ENCODE results near the gene FYCO1.

The FYCO1 gene

DNA sequence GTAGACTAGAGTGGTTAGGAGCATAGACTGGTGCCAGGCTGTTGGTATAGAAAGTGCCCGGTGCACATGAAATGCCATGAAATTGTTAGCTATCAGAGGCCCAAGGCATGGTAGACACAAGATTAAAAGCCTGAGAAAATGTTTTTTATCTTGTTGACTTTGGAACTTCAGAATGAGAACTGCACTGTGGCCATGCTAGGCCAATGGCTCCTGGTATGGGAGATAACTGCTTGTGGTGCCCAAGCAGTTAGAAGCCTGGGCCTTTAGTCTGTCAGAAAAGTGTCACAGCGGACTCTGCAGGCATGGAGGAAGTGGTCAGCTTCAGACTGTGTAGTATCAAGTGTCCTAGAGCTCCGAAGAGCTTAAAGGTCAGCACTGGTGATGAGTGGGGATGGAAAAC is 11.9 kb downstream of the FYCO1 start:
- Histone ChIP-seq H3K4me3 (no peak overlapping the region), H3K36me3 (ENCODE audit: insufficient read depth, low read length) (peaks cover 12% of the 10 kb centered on the region; the same call in 1 of the 2 replicates), H3K9me3 (ENCODE audit: low read depth, low read length) (no peaks in the 10 kb centered on the region), H3K9ac (ENCODE audit: insufficient read length) (no peak overlapping the region), H3K27ac (no peak overlapping the region)
- no peak for TF ChIP-seq EZH2 (IDR thresholded peaks at IDR 0.05)
- TF ChIP-seq FOXP2 (optimal IDR thresholded peaks at IDR 0.05; ENCODE audit: control extremely low read depth, extremely low read length, insufficient read depth), result no peak
- no peak for TF ChIP-seq POLR2AphosphoS5 (IDR thresholded peaks at IDR 0.05; ENCODE audit: borderline replicate concordance, low read depth, low read length)
- DNase-seq (ENCODE audit: low read depth, low spot score), result no peak

DNA sequence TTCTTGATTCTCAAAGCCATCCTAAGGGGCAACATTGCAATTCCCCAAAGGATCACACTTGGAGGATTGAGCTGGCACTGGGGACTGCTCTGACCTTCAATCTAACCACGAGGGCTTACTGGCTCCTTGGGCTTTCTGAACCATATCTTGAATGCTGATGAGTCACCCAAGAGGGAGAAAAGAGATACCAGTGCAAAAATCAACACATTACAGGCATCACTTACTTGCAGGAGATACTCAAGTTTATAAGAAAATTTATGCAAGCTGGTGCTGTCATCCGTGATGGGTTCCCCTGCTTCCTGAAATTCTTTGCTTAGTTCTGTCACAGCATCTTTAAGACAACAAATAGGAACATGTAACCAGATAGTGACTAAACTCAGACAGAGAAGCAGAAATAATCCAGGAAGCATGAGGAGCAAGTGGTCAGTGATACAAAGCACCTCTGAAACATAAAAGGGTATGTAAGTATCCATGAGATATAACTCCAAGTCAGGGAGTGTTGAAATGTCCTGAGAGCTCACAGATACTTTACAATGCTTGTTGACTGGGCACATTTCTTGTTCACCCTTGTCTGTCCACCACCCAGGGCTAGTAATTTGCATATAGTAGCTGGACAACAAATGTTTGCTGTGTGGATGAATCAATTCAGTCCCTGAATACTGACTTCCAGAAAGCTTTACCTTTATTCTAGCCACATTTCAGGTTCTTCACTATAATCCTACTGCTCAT is 14.1 kb downstream of the FYCO1 start:
- no peak for TF ChIP-seq FOXP2 (optimal IDR thresholded peaks at IDR 0.05; ENCODE audit: control extremely low read depth, extremely low read length, insufficient read depth)
- no peak for TF ChIP-seq EZH2 (IDR thresholded peaks at IDR 0.05)
- no peak for TF ChIP-seq POLR2AphosphoS5 (IDR thresholded peaks at IDR 0.05; ENCODE audit: borderline replicate concordance, low read depth, low read length)
- DNase-seq (ENCODE audit: low read depth, low spot score), result no peak
- H3K9ac ChIP-seq (ENCODE audit: insufficient read length), result no peak overlapping the region
- no peak overlapping the region for H3K27ac ChIP-seq
- no peak overlapping the region for H3K4me3 ChIP-seq
- H3K9me3 ChIP-seq (ENCODE audit: low read depth, low read length), result no peaks in the 10 kb centered on the region
- peaks cover 12% of the 10 kb centered on the region; the same call in 1 of the 2 replicates for H3K36me3 ChIP-seq (ENCODE audit: insufficient read depth, low read length)

DNA sequence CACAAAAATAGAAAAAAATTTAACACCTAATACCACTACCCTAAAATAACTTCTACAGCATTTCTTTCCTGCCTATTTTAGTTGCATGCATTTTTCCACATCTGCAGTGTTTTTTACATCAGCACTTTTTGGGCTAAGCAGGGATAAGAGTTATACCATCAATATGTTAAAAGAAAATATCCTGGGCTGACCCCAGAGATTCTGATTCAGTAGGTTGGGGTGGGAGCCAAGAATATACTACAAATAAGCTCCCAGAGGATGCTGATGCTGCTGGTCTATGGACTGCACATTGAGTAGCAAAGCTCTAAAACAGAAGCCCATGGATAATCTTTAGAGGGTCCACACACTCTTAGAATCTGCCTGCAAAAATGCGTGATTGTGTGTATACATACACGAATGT is 14.8 kb downstream of the FYCO1 start:
- Histone ChIP-seq H3K27ac (no peak overlapping the region), H3K9ac (ENCODE audit: insufficient read length) (no peak overlapping the region), H3K36me3 (ENCODE audit: insufficient read depth, low read length) (peaks cover 15% of the 10 kb centered on the region; the same call in 1 of the 2 replicates), H3K4me3 (no peak overlapping the region), H3K9me3 (ENCODE audit: low read depth, low read length) (no peaks in the 10 kb centered on the region)
- TF ChIP-seq FOXP2 (optimal IDR thresholded peaks at IDR 0.05; ENCODE audit: control extremely low read depth, extremely low read length, insufficient read depth) (no peak), POLR2AphosphoS5 (IDR thresholded peaks at IDR 0.05; ENCODE audit: borderline replicate concordance, low read depth, low read length) (no peak), EZH2 (IDR thresholded peaks at IDR 0.05) (no peak)
- no peak for DNase-seq (ENCODE audit: low read depth, low spot score)

DNA sequence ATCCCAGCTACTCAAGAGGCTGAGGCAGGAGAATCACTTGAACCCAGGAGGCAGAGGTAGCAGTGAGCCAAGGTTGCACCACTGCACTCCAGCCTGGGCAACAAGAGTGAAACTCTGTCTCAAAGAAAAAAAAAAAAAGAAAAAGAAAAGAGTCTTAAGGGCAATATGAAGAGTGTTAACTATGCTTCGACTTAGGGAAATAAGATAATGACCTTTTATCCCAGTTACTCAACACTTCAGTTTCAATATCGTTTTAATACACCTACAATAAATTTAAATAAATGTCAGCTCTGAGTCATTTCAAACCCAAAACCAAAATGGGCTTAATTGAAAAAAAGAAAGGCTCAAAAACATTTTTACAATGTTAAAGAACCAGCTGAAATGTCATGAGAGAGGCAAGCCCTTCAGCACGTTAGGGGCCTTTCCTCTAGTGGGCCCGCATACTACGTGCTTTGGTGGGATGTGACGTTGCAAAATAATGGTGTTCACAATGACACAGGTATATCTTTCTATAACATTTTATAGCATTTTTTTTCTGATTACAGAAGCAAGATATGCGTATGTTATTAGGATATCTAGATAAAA is 15.3 kb downstream of the FYCO1 start:
- Histone ChIP-seq H3K9ac (ENCODE audit: insufficient read length) (no peak overlapping the region), H3K27ac (no peak overlapping the region), H3K9me3 (ENCODE audit: low read depth, low read length) (no peaks in the 10 kb centered on the region), H3K4me3 (no peak overlapping the region), H3K36me3 (ENCODE audit: insufficient read depth, low read length) (peaks cover 15% of the 10 kb centered on the region; the same call in 1 of the 2 replicates)
- no peak for DNase-seq (ENCODE audit: low read depth, low spot score)
- TF ChIP-seq FOXP2 (optimal IDR thresholded peaks at IDR 0.05; ENCODE audit: control extremely low read depth, extremely low read length, insufficient read depth) (no peak), POLR2AphosphoS5 (IDR thresholded peaks at IDR 0.05; ENCODE audit: borderline replicate concordance, low read depth, low read length) (no peak), EZH2 (IDR thresholded peaks at IDR 0.05) (no peak)

DNA sequence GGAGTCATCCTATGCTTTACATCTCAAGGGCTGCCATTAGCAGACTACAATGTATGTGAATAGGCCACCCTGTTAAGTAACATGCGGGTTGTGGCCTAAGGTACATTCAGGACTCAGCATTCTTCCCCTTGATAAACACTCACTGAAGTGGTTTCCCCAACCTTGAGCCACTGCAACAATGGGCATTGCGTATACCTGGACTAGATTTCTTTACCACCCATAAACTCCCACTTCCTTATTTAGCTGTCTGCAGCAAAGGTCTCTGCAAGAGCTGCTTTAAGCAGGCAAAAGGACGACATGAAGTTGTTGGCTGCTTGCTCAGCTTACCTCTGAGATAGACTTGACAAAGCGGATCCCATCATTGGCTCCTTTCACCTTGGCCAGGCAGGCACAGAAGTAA is 16.2 kb downstream of the FYCO1 start:
- Histone ChIP-seq H3K4me3 (no peak overlapping the region), H3K36me3 (ENCODE audit: insufficient read depth, low read length) (peaks cover 15% of the 10 kb centered on the region; the same call in 1 of the 2 replicates), H3K9me3 (ENCODE audit: low read depth, low read length) (no peaks in the 10 kb centered on the region), H3K27ac (no peak overlapping the region), H3K9ac (ENCODE audit: insufficient read length) (no peak overlapping the region)
- DNase-seq (ENCODE audit: low read depth, low spot score), result no peak
- no peak for TF ChIP-seq POLR2AphosphoS5 (IDR thresholded peaks at IDR 0.05; ENCODE audit: borderline replicate concordance, low read depth, low read length)
- no peak for TF ChIP-seq EZH2 (IDR thresholded peaks at IDR 0.05)
- TF ChIP-seq FOXP2 (optimal IDR thresholded peaks at IDR 0.05; ENCODE audit: control extremely low read depth, extremely low read length, insufficient read depth), result no peak

DNA sequence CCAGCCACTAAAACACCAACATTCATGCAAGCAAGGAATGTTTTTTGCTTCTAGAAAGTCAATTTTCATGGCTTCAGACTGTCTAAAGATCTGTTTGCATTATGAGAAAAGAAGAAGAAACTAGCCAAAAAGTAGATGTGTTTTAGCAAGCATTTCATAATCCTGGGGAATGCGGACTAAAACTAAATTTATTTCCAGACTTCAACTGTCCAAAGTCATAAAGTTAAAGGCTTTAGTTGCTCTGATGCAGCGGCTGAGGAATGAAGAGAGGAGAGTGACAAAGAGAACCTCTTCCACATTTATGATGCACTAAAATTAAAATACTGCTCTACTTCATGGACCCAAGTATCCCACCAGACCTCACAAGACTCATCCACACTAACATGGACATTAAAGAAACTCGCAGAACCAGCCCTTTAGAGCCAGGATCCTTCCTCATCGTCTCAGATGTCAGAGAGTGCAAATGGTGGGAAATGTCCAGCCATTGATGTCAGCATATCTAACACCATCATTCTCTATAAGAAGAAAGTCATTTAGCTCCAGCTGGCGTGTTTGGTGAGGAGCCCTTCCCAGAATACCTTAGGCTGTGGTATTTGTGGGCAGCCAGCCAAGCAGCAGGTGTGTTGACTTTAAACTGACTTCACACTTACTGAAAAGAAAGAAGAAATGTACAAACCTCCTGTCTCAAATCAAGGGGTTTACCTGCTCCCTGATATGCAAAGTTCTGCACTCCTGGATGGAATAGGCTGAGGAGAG is 17.4 kb downstream of the FYCO1 start:
- no peak for DNase-seq (ENCODE audit: low read depth, low spot score)
- TF ChIP-seq EZH2 (IDR thresholded peaks at IDR 0.05) (no peak), FOXP2 (optimal IDR thresholded peaks at IDR 0.05; ENCODE audit: control extremely low read depth, extremely low read length, insufficient read depth) (no peak), POLR2AphosphoS5 (IDR thresholded peaks at IDR 0.05; ENCODE audit: borderline replicate concordance, low read depth, low read length) (no peak)
- Histone ChIP-seq H3K27ac (no peak overlapping the region), H3K36me3 (ENCODE audit: insufficient read depth, low read length) (peaks cover 12% of the 10 kb centered on the region; the same call in 1 of the 2 replicates), H3K9ac (ENCODE audit: insufficient read length) (no peak overlapping the region), H3K9me3 (ENCODE audit: low read depth, low read length) (no peaks in the 10 kb centered on the region), H3K4me3 (no peak overlapping the region)

DNA sequence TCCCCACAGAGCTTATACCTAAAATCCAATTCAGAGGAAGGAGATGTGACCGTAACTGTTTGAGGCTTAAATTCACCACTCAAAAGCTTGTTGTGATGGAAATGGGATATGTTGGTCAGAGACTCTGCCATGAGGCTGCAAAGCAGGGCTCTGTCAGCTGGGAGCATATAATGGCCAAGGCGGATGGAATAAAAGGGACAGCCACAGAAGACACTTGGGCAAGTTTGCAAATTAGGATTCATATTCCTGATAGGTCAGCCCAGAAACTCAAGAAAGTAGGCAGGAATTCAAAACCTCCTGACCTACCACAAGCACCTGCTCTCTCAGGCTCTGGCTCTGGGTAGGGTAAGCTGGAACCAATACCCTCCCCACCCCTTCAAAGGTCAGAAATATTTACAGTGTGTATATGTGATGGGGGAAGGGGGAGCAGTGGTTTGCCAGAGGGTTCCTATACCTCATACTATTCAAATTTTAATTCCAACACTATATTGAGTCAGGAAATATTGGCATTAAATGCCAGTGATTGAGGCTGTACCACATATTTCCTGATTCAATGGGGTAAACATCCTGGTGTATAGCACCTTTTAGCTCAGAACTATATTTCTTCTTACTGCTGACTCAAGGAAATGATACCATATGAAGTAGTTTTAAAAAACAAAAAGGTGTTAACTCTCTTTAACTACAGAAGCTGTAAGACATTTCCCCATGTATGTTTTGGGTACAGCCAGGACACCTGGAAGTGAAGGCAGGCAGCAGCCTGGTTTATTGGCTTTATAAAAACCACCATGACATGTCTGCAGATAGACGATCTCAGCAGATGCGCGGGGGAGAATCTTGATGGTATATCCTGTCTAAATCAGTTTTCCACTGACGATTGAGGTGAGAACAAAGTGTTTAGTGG is 19.2 kb downstream of the FYCO1 start:
- no peak overlapping the region for H3K9ac ChIP-seq (ENCODE audit: insufficient read length)
- DNase-seq (ENCODE audit: low read depth, low spot score), result no peak
- H3K4me3 ChIP-seq, result no peak overlapping the region
- H3K27ac ChIP-seq, result no peak overlapping the region
- no peaks in the 10 kb centered on the region for H3K9me3 ChIP-seq (ENCODE audit: low read depth, low read length)
- H3K36me3 ChIP-seq (ENCODE audit: insufficient read depth, low read length), result peaks cover 9% of the 10 kb centered on the region; the same call in 1 of the 2 replicates
- TF ChIP-seq EZH2 (IDR thresholded peaks at IDR 0.05), result no peak
- TF ChIP-seq FOXP2 (optimal IDR thresholded peaks at IDR 0.05; ENCODE audit: control extremely low read depth, extremely low read length, insufficient read depth), result no peak
- no peak for TF ChIP-seq POLR2AphosphoS5 (IDR thresholded peaks at IDR 0.05; ENCODE audit: borderline replicate concordance, low read depth, low read length)

All from SK-N-MC (cell line).